HepG2 (cell line): ENCODE results near the gene AJUBA. TPM values are rescaled to one million over a fixed set of nuclear protein-coding genes. Genes with fewer than 3 reads are reported as not detected.
A peak's percentile ranks its signal among the peaks of the same experiment; 100 is the strongest.

Experiments used
- ATF7 ChIP-seq, 2 experiments: fragments of 450-650 bp in 1 of 2; sonication (generic) in 1 of 2; formaldehyde crosslinking in 1 of 2; IDR thresholded peaks; 2 replicates each; pipeline versions ENCODE4 v1.4.0 to v1.6.1; 2016 to 2020; ENCODE audit warnings: antibody characterized with exemption in 1 of 2, mild to moderate bottlenecking in 1 of 2, missing genetic modification reagents in 1 of 2
- CC2D1A ChIP-seq: sonication (generic); formaldehyde crosslinking; IDR thresholded peaks from 2 replicates; pipeline ENCODE4 v1.8.1; 2023; ENCODE audit warnings: mild to moderate bottlenecking, missing genetic modification reagents
- FIP1L1 ChIP-seq: fragments of 200-400 bp; formaldehyde crosslinking; IDR thresholded peaks from 2 replicates; pipeline ENCODE4 v1.6.1; 2018; ENCODE audit warnings: low read depth, mild to moderate bottlenecking, low read length, moderate library complexity, borderline replicate concordance; ENCODE audit not compliant: insufficient read depth
- FOXA3 ChIP-seq: IDR thresholded peaks from 2 replicates; pipeline ENCODE4 v1.6.1; 2016; ENCODE audit warnings: missing genetic modification reagents, missing compliant biosample characterization
- HHEX ChIP-seq: IDR thresholded peaks from 2 replicates; pipeline ENCODE4 v1.6.1; 2016; ENCODE audit warnings: control low read depth
- NCOA5 ChIP-seq: sonication (generic); formaldehyde crosslinking; IDR thresholded peaks from 2 replicates; pipeline ENCODE4 v1.4.0; 2020; ENCODE audit warnings: missing genetic modification reagents
- NCOR1 ChIP-seq: fragments of 200-600 bp; sonication (generic); IDR thresholded peaks from 2 replicates; pipeline ENCODE4 v1.7.0; 2017; ENCODE audit warnings: antibody characterized with exemption, low read length, borderline replicate concordance
- NFATC3 ChIP-seq: sonication (generic); formaldehyde crosslinking; IDR thresholded peaks from 2 replicates; pipeline ENCODE4 v1.5.1; 2020; ENCODE audit warnings: mild to moderate bottlenecking, missing genetic modification reagents
- SPEN ChIP-seq: sonication (generic); formaldehyde crosslinking; IDR thresholded peaks from 2 replicates; pipeline ENCODE4 v1.5.1; 2020; ENCODE audit warnings: low read depth, mild to moderate bottlenecking, missing genetic modification reagents
- THAP11 ChIP-seq: IDR thresholded peaks from 2 replicates; pipeline ENCODE4 v1.6.1; 2016; ENCODE audit warnings: missing biosample characterization, missing genetic modification reagents
- ZNF256 ChIP-seq: sonication (generic); formaldehyde crosslinking; conservative IDR thresholded peaks from 2 replicates; pipeline ENCODE4 v1.4.0; 2020; ENCODE audit warnings: missing genetic modification reagents
- ZNF343 ChIP-seq: sonication (generic); formaldehyde crosslinking; IDR thresholded peaks from 2 replicates; pipeline ENCODE4 v1.4.0; 2020; ENCODE audit warnings: mild to moderate bottlenecking, missing genetic modification reagents
- ZNF432 ChIP-seq: sonication (generic); formaldehyde crosslinking; IDR thresholded peaks from 2 replicates; pipeline ENCODE4 v1.5.0; 2020; ENCODE audit warnings: missing genetic modification reagents, mild to moderate bottlenecking, borderline replicate concordance
- ZNF644 ChIP-seq: IDR thresholded peaks from 2 replicates; pipeline ENCODE4 v1.6.1; 2016; ENCODE audit warnings: low read depth
- ZNF7 ChIP-seq: IDR thresholded peaks from 2 replicates; pipeline ENCODE4 v1.6.1; 2016; ENCODE audit warnings: missing biosample characterization, missing genetic modification reagents
- ZNF724P ChIP-seq: sonication (generic); formaldehyde crosslinking; IDR thresholded peaks from 2 replicates; pipeline ENCODE4 v1.8.0; 2022; ENCODE audit warnings: missing genetic modification reagents, borderline replicate concordance
- ZNF766 ChIP-seq: sonication (generic); formaldehyde crosslinking; IDR thresholded peaks from 2 replicates; pipeline ENCODE4 v1.5.0; 2020; ENCODE audit warnings: missing genetic modification reagents, borderline replicate concordance
- ZNF772 ChIP-seq: sonication (generic); formaldehyde crosslinking; IDR thresholded peaks from 2 replicates; pipeline ENCODE4 v1.5.0; 2020; ENCODE audit warnings: mild to moderate bottlenecking, missing genetic modification reagents
- ZNF788 ChIP-seq: sonication (generic); formaldehyde crosslinking; IDR thresholded peaks from 2 replicates; pipeline ENCODE4 v1.5.0; 2020; ENCODE audit warnings: mild to moderate bottlenecking, missing genetic modification reagents, borderline replicate concordance
- ZNF883 ChIP-seq: sonication (generic); formaldehyde crosslinking; IDR thresholded peaks from 2 replicates; pipeline ENCODE4 v1.5.1; 2020; ENCODE audit warnings: mild to moderate bottlenecking, missing genetic modification reagents; ENCODE audit errors: not compliant biosample characterization
- polyA plus RNA-seq, 8 experiments: library from polyadenylated mRNA; depleted of rRNA in 3 of 8; stranded (reverse) in 7 of 8; unstranded in 1 of 8; fragments of >200 nt; fragmentation: Illumina TruSeq in 4 of 8; extraction: Trizol in 4 of 8; gene quantifications; 2 replicates each; pipeline versions ENCODE4 v1.2.1 to v1.2.3, GENCODE V29; 2011 to 2016; ENCODE audit warnings: low read depth in 4 of 8, missing spikeins in 1 of 8, mixed read lengths in 1 of 8; ENCODE audit not compliant: insufficient read depth in 1 of 8
- total RNA-seq, 5 experiments: library from RNA; depleted of rRNA; stranded (reverse); fragments of >200 nt; fragmentation: Illumina TruSeq; extraction: Trizol; gene quantifications; 2 replicates each; pipeline ENCODE4 v1.2.3, GENCODE V29; 2016; ENCODE audit warnings: low read depth in 1 of 5
- TF ChIP-seq, protein P1 (sequence below): sonication (generic); formaldehyde crosslinking; IDR thresholded peaks from 2 replicates; pipeline ENCODE4 v1.4.0; 2020; ENCODE audit warnings: missing genetic modification reagents, mild to moderate bottlenecking, borderline replicate concordance
- TF ChIP-seq, protein P2 (sequence below): sonication (generic); formaldehyde crosslinking; IDR thresholded peaks from 2 replicates; pipeline ENCODE4 v1.5.0; 2020; ENCODE audit warnings: mild to moderate bottlenecking, missing genetic modification reagents, moderate library complexity
- TF ChIP-seq, protein P3 (sequence below): IDR thresholded peaks from 2 replicates; pipeline ENCODE4 v1.6.1; 2016; ENCODE audit warnings: low read depth
- TF ChIP-seq, protein P4 (sequence below): sonication (generic); formaldehyde crosslinking; IDR thresholded peaks from 2 replicates; pipeline ENCODE4 v1.4.0; 2020; ENCODE audit warnings: missing genetic modification reagents

Gene AJUBA
- total and polyA plus RNA-seq, 2 of the 13 experiments (the other 11 are each of a cell fraction or from before 2014, with no cell fraction given) = 157 to 241 TPM

DNA sequence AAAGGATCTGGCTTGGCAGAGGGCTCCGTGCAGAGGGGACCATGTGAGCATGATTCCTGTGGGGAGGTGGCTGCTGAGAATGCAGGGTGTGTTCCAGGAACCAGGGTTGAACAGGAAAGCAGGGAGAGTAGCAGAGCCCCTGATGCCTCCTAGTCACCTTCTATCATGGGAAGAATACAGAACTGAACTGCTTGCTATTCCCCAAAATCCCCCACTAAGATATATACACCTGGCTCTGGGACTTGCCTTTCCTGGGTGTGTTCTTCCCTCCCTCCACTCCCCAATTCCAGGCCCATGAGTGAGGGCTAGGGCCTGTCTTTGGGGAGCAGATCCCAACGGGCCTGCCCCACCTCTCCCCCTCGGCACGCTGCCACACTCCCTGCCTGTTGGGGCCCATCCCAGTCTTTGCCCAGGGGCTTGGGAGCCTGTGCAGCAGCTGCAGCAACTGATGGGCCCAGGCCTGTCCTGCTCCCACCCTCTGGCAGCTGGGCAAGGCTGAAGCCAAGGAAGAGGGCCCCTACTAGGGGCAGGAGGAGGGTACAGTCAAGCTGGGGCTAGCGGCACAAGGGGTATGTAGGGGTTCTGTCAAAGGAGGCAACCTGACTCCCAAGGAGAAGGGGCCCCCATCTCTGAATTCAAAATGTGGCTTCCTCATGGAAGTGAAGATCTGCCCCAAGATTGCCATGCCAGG, 3.2 kb downstream of the AJUBA start (continued):
- TF ChIP-seq, protein P1, sequence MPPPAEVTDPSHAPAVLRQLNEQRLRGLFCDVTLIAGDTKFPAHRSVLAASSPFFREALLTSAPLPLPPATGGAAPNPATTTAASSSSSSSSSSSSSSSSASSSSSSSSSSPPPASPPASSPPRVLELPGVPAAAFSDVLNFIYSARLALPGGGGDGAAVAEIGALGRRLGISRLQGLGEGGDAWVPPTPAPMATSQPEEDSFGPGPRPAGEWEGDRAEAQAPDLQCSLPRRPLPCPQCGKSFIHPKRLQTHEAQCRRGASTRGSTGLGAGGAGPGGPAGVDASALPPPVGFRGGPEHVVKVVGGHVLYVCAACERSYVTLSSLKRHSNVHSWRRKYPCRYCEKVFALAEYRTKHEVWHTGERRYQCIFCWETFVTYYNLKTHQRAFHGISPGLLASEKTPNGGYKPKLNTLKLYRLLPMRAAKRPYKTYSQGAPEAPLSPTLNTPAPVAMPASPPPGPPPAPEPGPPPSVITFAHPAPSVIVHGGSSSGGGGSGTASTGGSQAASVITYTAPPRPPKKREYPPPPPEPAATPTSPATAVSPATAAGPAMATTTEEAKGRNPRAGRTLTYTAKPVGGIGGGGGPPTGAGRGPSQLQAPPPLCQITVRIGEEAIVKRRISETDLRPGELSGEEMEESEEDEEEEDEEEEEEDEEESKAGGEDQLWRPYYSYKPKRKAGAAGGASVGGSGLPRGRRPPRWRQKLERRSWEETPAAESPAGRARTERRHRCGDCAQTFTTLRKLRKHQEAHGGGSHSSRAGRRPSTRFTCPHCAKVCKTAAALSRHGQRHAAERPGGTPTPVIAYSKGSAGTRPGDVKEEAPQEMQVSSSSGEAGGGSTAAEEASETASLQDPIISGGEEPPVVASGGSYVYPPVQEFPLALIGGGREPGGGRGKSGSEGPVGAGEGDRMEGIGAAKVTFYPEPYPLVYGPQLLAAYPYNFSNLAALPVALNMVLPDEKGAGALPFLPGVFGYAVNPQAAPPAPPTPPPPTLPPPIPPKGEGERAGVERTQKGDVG = 0 out of 2 replicates have a peak, but pooled peaks have one; percentile 32
- TF ChIP-seq, protein P2, sequence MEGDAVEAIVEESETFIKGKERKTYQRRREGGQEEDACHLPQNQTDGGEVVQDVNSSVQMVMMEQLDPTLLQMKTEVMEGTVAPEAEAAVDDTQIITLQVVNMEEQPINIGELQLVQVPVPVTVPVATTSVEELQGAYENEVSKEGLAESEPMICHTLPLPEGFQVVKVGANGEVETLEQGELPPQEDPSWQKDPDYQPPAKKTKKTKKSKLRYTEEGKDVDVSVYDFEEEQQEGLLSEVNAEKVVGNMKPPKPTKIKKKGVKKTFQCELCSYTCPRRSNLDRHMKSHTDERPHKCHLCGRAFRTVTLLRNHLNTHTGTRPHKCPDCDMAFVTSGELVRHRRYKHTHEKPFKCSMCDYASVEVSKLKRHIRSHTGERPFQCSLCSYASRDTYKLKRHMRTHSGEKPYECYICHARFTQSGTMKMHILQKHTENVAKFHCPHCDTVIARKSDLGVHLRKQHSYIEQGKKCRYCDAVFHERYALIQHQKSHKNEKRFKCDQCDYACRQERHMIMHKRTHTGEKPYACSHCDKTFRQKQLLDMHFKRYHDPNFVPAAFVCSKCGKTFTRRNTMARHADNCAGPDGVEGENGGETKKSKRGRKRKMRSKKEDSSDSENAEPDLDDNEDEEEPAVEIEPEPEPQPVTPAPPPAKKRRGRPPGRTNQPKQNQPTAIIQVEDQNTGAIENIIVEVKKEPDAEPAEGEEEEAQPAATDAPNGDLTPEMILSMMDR = no peak
- TF ChIP-seq FOXA3 (CRISPR knock-in tag) (peak; percentile 43), ZNF432 (no peak), ZNF772 (peak; percentile 61; the same call in 1 of the 2 replicates), ZNF883 (CRISPR knock-in tag) (peak; percentile 88), NCOA5 (CRISPR knock-in tag) (no peak), ZNF724P (CRISPR knock-in tag) (no peak; the same call in 1 of the 2 replicates), NFATC3 (CRISPR knock-in tag) (no peak; the same call in 1 of the 2 replicates), ATF7 (IDR thresholded peaks at IDR 0.05) (no peak), ATF7 (CRISPR knock-in tag; IDR thresholded peaks at IDR 0.05) (peak; percentile 73; the same call in 1 of the 2 replicates), FIP1L1 (no peak), ZNF7 (CRISPR knock-in tag) (no peak), ZNF644 (CRISPR knock-in tag) (peak; percentile 58; the same call in 1 of the 2 replicates), NCOR1 (no peak), CC2D1A (CRISPR knock-in tag) (no peak), ZNF343 (no peak), HHEX (CRISPR knock-in tag) (no peak), THAP11 (CRISPR knock-in tag) (no peak), ZNF788 (CRISPR knock-in tag) (0 out of 2 replicates have a peak, but pooled peaks have one; percentile 76), SPEN (CRISPR knock-in tag) (peak; percentile 64), ZNF256 (no peak), ZNF766 (no peak)
- TF ChIP-seq, protein P3, sequence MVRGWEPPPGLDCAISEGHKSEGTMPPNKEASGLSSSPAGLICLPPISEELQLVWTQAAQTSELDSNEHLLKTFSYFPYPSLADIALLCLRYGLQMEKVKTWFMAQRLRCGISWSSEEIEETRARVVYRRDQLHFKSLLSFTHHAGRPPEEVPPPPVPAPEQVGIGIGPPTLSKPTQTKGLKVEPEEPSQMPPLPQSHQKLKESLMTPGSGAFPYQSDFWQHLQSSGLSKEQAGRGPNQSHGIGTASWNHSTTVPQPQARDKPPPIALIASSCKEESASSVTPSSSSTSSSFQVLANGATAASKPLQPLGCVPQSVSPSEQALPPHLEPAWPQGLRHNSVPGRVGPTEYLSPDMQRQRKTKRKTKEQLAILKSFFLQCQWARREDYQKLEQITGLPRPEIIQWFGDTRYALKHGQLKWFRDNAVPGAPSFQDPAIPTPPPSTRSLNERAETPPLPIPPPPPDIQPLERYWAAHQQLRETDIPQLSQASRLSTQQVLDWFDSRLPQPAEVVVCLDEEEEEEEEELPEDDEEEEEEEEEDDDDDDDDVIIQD = 0 out of 2 replicates have a peak, but pooled peaks have one; percentile 63
- TF ChIP-seq, protein P4, sequence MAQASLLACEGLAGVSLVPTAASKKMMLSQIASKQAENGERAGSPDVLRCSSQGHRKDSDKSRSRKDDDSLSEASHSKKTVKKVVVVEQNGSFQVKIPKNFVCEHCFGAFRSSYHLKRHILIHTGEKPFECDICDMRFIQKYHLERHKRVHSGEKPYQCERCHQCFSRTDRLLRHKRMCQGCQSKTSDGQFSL = no peak
